Measurements from ENCODE around the gene SLC30A5.
"Not testable (repeated sequence)": the region's sequence is repeated elsewhere in the genome, so short reads cannot be mapped to it uniquely, and the experiment has no call there.

The SLC30A5 gene

DNA sequence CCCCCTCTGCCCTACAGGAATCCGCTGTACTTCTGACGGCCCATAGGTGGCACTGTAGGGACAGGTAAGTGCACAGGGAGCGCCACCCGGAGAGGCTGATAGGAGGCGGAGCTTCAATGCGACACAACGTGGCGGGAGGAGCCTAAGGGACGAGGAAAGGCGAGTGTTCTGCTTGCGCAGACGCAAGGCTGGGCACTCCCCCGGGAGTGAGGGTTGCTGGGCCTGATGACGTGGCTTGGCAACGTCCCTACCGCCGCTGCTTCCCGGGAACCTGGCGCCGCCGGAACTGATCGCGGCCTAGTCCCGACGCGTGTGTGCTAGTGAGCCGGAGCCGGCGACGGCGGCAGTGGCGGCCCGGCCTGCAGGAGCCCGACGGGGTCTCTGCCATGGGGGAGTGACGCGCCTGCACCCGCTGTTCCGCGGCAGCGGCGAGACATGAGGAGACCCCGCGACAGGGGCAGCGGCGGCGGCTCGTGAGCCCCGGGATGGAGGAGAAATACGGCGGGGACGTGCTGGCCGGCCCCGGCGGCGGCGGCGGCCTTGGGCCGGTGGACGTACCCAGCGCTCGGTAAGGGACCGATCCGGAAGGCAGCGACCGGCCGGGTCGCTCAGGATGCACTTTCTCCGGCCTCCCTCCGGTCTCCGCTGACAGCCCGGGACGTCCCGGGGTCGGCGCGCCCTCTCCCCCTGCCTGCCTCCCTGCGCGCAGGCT is at the start of gene SLC30A5:
SLC30A5 (plus strand) TSS at position 244 of the 712 bp plus-strand sequence; CDS start at position 486, 242 bp downstream.
- DNase-seq, result peak; percentile 98

DNA sequence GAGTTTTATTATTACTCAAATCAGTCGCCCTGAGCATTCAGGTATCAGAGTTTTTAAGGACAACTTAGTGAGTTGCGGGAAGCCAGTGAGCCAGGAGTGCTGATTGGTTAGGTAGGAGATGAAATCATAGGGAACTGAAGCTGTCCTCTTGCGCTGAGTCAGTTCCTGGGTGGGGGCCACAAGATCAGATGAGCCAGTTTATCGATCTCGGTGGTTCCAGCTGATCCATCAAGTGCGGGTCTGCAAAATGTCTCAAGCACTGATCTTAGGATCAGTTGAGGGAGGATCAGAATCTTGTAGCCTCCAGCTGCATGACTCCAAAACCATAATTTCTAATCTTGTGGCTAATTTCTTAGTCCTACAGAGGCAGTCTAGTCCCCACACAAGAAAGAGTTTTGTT is 48.6 kb upstream of the SLC30A5 start:
- not testable (repeated sequence) for DNase-seq

DNA sequence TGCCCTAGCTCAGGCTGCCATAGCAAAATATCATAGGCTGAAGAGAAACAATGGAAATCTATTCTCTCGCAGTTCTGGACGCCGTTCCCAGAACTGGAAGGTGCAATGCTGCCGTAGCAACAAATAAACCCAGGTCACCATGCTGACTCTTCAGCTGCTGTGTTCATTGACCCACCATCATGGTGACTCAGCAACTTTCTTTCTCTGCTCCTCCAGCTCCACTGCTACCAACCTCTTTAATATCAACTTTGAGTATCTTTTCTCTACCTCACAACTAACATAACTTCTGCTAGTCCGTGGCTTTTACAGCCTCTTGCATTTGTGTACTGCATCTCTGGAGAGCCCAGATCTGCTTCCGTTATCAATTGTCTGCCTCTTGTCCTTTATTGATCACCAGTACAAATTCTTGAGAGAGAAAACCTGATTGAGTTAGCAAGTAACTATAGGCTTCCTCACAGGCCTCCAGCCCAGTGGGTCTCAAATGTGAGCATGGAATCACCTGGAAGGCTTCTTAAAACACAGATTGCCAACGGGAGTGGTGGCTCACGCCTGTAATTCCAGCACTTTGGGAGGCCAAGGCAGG is 47.3 kb upstream of the SLC30A5 start:
- DNase-seq, result no peak

DNA sequence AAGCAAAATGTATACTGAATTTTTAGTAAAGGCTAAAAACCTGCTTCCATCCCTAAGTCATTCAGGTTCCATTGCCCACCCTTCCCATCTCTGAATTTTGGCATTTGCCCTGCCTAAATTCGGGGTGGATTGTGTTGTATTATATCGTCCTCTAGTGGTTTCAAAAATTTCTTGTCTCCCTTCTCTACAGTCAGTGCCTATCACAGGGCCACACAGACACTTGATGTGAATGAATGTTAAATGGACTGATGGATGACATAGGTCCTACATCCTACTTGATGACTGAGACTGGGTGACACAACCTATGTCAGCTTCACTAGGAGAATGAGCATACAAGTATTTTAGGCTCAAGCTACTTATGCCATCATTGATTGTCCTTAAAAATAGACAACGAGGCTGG is 45.6 kb upstream of the SLC30A5 start:
- no peak for DNase-seq

DNA sequence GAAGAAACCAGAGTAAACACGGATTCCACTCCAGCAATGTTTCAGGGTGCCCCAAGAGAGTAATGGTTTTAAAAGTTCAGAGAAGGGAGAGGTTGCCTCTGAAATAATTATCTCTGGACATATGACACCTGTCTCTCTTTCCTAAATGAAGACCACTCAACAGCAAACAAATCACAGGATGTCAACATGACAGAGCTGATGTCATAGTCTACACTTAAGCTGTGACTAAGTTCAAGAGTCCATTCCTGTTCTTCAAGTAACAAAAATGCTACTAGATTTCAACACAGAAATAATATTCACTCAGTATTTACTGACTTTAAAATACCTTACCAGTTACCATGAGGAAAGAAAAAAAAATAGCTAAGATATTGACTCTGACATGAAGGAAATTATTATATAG is 44.7 kb upstream of the SLC30A5 start:
- DNase-seq, result no peak

DNA sequence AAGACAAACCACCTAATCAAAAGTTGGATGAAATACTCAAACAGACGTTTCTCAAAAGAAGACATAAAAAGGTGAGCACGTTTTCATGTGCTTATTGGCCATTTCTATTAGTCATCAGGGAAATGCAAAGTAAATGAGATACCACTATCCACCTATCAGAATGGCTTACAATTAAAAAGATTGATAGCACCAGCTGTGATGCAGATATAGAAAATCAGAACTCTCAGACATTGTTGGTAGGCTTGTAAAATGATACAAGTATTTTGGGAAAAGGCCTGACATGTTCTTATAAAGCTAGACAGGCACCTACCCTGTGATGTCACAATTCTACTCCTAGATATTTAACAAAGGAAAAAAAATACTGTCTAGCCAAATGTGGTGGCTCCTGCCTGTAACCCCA is 44.0 kb upstream of the SLC30A5 start:
- DNase-seq, result no peak

DNA sequence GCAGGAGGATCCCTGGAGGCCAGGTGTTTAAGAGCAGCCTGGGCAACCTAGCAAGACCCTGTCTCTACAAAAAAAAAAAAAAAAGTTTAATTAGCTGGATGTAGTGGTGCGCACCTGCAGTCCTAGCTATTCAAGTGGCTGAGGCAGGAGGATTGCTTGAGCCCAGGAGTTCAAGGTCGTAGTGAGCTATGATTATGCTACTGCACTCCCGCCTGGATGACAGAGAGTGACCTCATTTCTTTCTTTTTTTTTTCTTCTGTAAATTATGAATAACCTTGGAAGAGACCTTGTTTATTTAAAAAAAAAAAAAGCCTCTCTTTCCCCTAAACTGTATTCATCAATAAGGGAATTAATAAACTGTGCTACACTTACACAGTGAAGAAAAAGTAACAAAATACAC is 43.6 kb upstream of the SLC30A5 start:
- no peak for DNase-seq

DNA sequence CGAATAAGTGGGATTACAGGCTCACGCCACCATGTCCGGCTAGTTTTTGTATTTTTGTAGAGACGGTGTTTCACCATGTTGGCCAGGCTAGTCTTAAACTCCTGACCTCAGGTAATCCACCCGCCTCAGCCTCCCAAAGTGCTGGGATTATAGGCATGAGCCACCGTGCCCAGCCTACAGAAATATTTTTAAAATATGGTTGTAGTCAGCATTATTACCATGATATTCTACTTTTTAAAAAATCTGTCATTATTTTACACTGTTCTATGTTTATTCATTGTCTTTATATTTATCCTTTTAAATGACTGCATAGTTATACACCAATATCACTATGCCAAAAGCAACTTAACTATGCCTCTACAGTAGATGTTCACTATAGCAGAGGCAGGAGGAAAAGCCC is 41.6 kb upstream of the SLC30A5 start:
- DNase-seq, result no peak

DNA sequence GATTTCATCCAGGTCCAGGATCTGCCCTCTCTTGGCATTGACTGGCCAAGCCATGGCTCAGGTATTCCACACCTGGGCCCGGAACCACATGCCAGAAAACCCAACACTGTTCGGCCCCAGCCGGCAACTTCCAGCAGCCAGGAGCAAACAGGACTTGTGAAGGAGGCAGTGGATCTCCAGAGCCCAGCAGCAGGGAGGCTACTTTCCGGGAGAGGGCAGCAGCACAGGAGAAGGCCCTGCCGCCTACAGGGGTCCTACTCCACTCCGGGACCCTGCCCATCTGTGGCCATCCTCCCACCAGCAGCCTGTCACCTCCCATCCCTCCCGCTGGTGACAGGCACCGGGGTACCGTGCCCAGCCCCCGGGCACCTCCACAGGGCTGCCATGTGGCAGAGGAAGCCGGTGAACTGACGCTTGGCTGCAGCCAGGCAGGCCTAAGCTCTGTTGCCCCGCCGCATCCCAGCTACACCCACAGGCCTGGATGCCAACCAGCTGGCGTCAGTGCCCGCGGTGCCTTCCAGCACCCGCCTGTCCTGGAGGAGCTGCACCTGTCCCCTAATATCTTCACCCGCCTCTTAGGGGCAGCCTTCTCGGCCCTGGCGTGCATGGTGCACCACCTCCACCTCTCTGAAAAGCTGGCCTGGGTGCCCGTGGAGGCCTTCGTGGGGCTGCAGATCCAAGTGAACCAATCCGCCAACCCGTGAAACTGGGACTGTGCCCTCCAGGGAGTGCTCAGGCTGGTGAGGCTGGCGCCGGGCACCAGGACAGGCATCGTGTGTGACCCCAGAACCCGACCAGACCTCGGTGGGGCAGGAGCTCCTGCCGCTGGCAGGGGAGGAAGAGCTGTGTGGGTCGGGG is 18.9 kb upstream of the SLC30A5 start:
- no peak for DNase-seq

DNA sequence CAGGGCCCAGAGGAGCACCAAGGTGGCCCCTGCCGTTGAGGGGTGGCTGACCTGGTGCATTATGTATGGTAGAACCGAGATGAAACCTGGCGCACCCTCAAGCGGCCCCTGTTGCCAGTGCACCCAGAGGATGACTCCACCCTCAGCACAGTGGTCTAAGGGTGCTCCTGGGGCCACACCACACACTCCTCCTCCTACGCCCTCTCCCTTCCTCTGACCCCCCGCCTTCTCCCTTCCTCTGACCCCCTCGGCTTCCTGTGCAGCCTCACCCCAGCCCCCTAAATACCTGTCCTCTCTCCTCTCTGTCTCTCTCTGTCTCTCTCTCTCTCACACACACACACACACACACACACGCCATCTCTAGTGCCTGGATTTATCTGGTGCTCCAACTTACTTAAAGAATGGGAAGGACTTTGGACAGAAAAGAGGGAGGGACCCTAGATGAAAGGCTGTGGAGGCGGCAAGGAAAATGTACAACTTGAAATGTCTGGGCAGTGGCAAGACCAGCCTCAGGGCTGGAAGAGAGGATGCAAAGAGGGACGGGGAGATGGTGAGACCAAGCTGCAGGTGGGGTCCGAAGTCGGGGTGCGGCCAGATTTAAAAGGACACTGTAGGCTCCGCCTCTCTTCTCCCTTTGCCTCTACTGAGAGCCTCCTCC is 18.2 kb upstream of the SLC30A5 start:
- no peak for DNase-seq

DNA sequence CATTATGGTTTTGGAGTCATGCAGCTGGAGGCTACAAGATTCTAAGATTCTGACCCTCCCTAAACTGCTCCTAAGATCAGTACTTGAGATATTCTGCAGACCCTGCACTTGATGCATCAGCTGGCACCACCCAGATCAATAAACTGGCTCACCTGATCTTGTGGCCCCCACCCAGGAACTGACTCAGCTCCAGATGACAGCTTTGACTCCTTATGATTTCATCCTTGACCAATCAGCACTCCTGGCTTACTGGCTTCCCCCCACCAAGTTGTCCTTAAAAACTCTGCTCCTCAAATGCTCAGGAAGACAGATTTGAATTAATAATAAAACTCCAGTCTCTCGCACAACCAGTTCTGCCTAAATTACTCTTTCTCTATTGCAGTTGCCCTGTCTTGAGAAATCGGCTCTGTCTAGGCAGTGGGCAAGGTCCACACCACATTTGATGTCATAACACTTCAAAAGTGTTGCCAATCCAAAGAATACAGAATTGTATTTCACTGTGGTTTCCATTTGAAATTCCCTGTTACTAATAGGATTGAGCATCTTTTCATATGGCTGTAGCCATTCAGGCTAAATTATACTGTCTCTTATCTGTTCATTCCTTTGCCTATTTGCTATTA is 14.8 kb upstream of the SLC30A5 start:
- no peak for DNase-seq

DNA sequence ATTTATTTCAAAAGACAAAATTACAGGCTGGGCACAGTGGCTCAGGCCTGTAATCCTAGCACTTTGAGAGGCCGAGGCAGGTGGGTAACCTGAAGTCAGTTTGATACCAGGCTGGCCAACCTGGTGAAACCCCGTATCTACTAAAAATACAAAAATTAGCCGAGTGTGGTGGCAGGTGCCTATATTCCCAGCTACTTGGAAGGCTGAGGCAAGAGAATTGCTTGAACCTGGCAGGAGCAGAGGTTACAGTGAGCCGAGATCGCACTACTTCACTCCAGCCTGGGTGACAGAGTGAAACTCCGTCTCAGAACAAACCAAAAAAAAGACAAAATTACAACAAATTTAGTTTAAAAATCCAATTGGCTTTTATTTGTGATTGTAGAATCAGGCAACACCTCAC is 14.3 kb upstream of the SLC30A5 start:
- DNase-seq, result no peak

DNA sequence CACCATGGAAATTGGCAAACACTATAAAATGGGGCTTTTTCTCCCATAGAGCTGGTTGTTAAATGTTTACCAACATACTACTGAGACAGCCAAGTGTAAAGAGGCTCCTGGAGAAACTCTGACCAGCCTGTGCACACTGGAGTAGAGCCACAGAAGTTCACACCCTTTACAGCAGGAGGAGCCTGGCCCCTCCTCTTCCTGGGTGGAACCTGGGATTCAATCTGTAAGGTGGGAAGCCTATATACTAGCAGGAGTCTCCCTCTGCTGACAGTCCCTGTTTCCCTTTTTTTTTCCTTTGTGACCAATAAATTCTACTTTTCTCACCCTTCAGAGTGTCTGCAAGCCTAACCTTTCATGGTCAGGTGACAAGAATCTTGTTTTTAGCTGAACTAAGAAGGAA is 10.4 kb upstream of the SLC30A5 start:
- DNase-seq, result no peak

DNA sequence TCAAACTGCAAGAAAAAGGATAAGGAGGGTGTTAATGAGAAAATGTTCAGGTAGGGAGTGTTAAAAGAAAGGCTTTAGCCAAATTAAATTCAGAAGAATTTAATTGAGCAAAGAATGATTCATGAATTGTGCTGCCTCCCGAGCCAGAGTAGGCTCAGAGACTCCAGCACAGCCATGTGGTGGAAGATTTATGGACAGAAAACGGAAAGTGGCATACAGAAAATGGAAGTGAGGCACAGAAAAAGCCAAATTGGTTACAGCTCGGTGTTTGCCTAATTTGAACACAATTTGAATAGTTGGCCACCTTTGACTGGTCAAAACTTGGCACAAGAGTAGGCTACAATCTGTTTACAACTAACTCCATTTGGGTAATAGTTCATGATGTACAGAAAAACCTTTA is 9.6 kb upstream of the SLC30A5 start:
- DNase-seq, result no peak

DNA sequence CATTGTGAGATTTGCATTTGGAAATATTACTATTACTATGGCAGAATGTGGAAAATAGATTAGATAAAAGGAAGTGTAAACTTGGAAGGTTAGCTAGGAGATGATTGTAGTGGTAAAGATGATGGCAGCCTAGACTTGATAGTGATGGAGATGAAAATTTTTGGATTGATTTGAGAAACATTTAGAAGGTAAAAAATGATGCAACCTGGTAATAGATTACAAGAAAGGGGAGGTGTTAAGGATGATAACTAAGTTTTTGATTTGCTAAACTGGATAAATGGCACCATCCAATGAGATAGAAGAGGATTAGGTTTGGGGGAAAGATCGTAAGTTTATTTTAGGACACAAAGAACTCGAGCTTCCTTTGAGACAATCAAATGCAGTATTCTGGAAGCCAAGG is 8.9 kb upstream of the SLC30A5 start:
- DNase-seq, result no peak

DNA sequence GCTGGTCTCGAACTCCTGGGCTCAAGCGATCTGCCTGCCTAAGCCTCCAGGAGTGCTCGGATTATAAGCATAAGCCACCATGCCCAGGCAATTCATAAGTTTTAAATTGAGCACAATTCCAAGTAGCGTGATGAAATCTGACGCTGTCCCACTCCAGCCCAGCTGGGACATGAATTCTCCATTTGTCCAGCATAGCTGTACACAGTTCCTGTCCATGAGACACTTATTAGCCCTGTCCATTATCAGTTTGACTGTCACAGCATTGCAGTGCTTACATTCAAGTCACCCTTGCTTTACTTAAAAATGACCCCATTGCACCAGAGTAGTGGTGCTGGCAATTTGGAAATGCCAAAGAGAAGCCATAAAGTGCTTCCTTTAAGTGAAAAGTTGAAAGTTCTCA is 7.6 kb upstream of the SLC30A5 start:
- DNase-seq, result no peak

DNA sequence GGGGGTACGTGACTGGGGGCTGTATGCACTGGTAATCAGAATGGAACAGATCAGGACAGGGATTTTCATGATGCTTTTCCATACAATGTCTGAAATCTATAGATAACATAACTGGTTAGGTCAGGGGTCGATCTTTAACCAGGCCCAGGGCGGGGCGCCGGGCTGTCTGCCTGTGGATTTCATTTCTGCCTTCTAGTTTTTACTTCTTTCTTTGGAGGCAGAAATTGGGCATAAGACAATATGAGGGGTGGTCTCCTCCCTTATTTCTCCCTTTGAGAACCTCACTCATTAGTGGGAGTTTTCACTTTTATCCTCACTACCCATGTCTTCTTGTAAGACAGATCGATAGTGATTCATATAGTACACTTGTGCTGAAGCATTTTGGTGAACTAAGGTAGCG is 5.8 kb upstream of the SLC30A5 start:
- DNase-seq, result not testable (repeated sequence)

DNA sequence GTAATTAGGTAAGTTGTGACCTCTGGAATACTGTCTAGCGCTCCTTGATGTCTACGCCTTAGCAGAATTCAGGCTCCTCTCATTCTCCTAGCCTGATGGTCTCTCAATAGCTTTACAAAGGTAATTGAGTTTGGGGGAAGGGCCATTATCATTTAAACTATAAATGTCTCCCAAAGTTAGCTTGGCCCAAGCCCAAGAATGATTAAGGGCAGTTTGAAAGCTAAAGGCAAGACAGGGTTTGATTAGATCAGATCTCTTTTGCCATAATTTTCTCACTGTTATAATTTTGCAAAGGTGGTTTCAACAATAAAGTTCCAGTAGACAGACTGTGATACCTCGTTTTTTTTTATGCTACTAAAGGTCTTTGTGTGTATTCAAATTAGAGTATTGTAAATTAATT is 3.7 kb upstream of the SLC30A5 start:
- no peak for DNase-seq

DNA sequence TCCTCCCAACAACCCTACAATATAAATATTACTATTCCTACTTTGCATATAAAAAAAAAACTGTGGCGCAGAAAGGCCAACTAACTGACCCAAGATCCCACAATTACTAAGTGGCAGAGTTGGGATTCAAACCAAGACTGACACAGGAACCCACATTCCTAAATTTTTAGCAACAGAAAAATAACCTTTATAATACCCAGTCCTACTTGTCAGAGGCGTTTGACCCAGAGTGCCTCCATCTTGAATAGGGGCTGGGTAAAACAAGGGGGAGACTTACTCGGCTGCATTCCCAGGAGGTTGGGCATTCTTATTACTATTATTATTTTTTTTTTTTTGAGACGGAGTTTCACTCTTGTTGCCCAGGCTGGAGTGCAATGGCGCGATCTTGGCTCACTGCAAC is 2.0 kb upstream of the SLC30A5 start:
- DNase-seq, result no peak

DNA sequence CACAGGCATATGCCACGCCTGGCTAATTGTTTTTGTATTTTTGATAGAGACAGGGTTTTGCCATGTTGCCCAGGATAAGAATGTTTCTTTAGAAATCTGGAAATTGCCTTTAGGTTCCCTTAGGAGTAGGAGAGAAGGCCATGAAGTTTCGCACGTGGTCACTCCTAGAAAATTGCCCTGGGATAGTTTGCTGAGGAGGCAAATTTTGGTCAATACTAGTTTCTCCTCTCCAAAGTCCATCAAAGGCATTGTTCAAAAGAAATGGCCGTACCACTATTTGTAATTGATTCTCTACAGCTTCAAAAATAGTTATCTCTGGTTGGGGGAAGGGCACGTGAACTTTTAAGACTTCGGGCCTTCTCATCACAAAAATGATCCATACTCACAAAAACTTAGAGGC is 845 bp upstream of the SLC30A5 start:
- no peak for DNase-seq

DNA sequence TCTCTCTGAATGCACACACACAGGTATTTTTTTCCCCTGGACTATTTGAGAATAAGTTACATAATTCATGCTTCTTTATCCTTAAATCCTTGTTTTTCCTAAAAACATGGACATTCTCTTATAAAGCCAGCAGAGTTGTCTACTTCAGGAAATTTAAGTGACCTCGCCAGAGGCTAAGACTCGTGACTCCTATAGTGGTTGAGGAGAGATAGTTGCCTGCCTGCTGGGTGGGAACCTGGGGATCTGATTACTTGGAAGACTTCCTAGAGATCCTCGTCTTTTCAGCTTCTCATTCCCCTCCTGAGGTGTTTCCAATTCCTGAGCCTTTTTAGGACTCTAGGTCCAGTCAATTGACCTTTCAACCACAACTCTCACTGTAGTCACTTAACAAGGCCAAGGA is 5.5 kb downstream of the SLC30A5 start:
- no peak for DNase-seq

DNA sequence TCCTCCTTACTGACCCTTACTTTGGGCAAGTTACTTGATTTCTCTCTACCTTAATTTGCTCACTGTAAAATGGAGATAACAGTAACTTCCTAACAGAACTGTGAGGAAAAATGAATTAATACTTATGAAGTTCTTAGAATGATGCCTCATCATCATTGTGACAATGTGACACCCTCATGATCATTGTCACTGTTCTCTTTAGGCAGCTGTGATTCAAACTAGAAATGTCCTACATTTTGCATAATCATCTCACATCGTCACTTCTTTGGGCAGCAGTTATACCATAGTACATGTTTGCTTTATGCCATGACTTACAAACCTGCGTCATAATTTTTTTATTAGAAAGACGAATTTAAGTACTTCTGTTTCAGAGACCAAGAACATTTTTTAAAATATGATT is 9.7 kb downstream of the SLC30A5 start:
- no peak for DNase-seq

Data from activated naive CD4-positive, alpha-beta T cell treated with anti-CD3 and anti-CD28 coated beads, Interleukin-2, amount 50 U/mL, for 16 hours (primary cell).